ENCODE data around the gene MTARC1.

- TF ChIP-seq CTCF (conservative IDR thresholded peaks at IDR 0.05; ENCODE audit: low read length) (no peak), EZH2phosphoT487 (IDR thresholded peaks at IDR 0.05; ENCODE audit: borderline replicate concordance, low read depth, low read length) (no peak)
Observed at GRCh38 chr1:220788900-220789299, 2.2 kb downstream of the MTARC1 start.
